Measurements from ENCODE around the gene KIAA1671.

DNA sequence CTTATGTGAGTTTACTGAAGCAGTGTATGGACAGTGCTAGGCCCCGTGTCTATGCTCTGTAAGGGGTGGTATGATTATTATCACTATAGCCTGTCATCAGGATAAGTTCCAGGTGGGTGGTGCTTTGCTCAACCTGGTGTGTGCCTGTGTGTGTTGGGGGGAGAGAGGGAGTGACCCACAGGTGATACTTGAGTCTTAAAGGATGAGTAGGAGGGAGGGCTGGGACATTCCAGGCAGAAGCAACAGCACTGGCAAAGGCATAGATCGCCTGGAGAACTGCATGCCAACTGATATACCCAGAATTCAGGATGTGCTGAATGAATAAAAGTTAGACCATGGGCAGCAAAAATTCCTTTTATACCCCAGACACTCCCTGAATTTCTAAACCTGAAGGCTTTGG is 4.5 kb downstream of the KIAA1671 start:
- TF ChIP-seq CTCF (IDR thresholded peaks at IDR 0.05; ENCODE audit: low read depth, low read length, missing input control) (no peak), EGR1 (IDR thresholded peaks at IDR 0.05; ENCODE audit: low read depth in 2 of 2) (no peak), RXRA (IDR thresholded peaks at IDR 0.05) (no peak), RAD21 (IDR thresholded peaks at IDR 0.05) (no peak), JUND (IDR thresholded peaks at IDR 0.05) (no peak), TAF1 (conservative IDR thresholded peaks at IDR 0.05) (no peak), ZBTB33 (IDR thresholded peaks at IDR 0.05) (no peak)

Measured in liver (tissue), 3 donors.